GM18526 (cell line): ENCODE data around the gene RPS28.

Experiments used
- POLR2A ChIP-seq: IDR thresholded peaks from 3 replicates; pipeline ENCODE4 v1.6.1; 2011; ENCODE audit not compliant: insufficient read length; ENCODE audit errors: extremely low read depth

RPS28 gene

GRCh38 chr19:8319807-8320520 lies 1.3 kb upstream of the RPS28 start:
- TF ChIP-seq POLR2A = no peak

- TF ChIP-seq POLR2A = no peak
These were observed 681 bp upstream of the RPS28 start for GRCh38 chr19:8320564-8321066.

GRCh38 chr19:8321986-8322637 lies 816 bp downstream of the RPS28 start:
- no peak for TF ChIP-seq POLR2A

- TF ChIP-seq POLR2A = no peak
These were observed 1.3 kb downstream of the RPS28 start for GRCh38 chr19:8322638-8322997.

GRCh38 chr19:8323781-8324185 lies 2.5 kb downstream of the RPS28 start:
- TF ChIP-seq POLR2A = no peak

- peak; percentile 44 for TF ChIP-seq POLR2A
These were observed 3.1 kb downstream of the RPS28 start for GRCh38 chr19:8324186-8325050.

GRCh38 chr19:8325454-8325853 lies 4.2 kb downstream of the RPS28 start:
- no peak for TF ChIP-seq POLR2A

GRCh38 chr19:8329996-8330395 lies 8.7 kb downstream of the RPS28 start:
- TF ChIP-seq POLR2A = no peak

GRCh38 chr19:8331263-8331845 lies 10.1 kb downstream of the RPS28 start:
- no peak for TF ChIP-seq POLR2A

GRCh38 chr19:8332976-8333766 lies 11.9 kb downstream of the RPS28 start:
- TF ChIP-seq POLR2A = no peak

- no peak for TF ChIP-seq POLR2A
These were observed 12.6 kb downstream of the RPS28 start for GRCh38 chr19:8333767-8334457.

- TF ChIP-seq POLR2A = no peak
These were observed 13.4 kb downstream of the RPS28 start for GRCh38 chr19:8334458-8335342.
